GM19193 (cell line): ENCODE results near the gene MCAT.

Experiments
- POLR2A ChIP-seq: IDR thresholded peaks from 4 replicates; pipeline ENCODE4 v1.6.1; 2011; ENCODE audit not compliant: insufficient read depth, insufficient read length; ENCODE audit errors: extremely low read depth

MCAT gene

GRCh38 chr22:43142880-43143562 lies at the start of gene MCAT:
TSS of gene MCAT (minus strand) at chr22:43143398. CDS start at chr22:43143348, 50 bp downstream.
- peak; percentile 65 for TF ChIP-seq POLR2A

GRCh38 chr22:43191831-43192230 lies 48.6 kb upstream of the MCAT start:
- TF ChIP-seq POLR2A, result no peak

- TF ChIP-seq POLR2A, result no peak
These were observed 45.8 kb upstream of the MCAT start for GRCh38 chr22:43188829-43189545.

- TF ChIP-seq POLR2A, result peak; percentile 95
These were observed 44.2 kb upstream of the MCAT start for GRCh38 chr22:43187171-43188099.

GRCh38 chr22:43186272-43187170 lies 43.3 kb upstream of the MCAT start, which contains the start of gene TTLL12:
TSS of gene TTLL12 (minus strand) at chr22:43187134. CDS start at chr22:43187069, 65 bp downstream.
- peak; percentile 76 for TF ChIP-seq POLR2A

- no peak for TF ChIP-seq POLR2A
These were observed 42.7 kb upstream of the MCAT start for GRCh38 chr22:43185860-43186261.

GRCh38 chr22:43183496-43184277 lies 40.5 kb upstream of the MCAT start:
- no peak for TF ChIP-seq POLR2A

- peak; percentile 13 for TF ChIP-seq POLR2A
These were observed 39.5 kb upstream of the MCAT start for GRCh38 chr22:43182726-43183125.

GRCh38 chr22:43182118-43182517 lies 38.9 kb upstream of the MCAT start:
- TF ChIP-seq POLR2A, result no peak

- no peak for TF ChIP-seq POLR2A
These were observed 38.3 kb upstream of the MCAT start for GRCh38 chr22:43181321-43182076.

GRCh38 chr22:43180670-43181069 lies 37.5 kb upstream of the MCAT start:
- TF ChIP-seq POLR2A, result no peak

GRCh38 chr22:43179911-43180195 lies 36.7 kb upstream of the MCAT start:
- TF ChIP-seq POLR2A, result no peak
